ENCODE results near the gene ING5.

Gene ING5

GRCh38 chr2:241777686-241778627 is 76.1 kb downstream of the ING5 start:
- DNase-seq, result no peak
